A673 (cell line): Measurements from ENCODE around the gene SLC15A3.

Experiments
- CTCF ChIP-seq: fragments of 300-800, 200-600 bp; sonication (generic); conservative IDR thresholded peaks from 2 replicates; pipeline ENCODE4 v1.5.1; 2017; ENCODE audit warnings: low read depth, mild to moderate bottlenecking, antibody characterized with exemption, low read length, moderate library complexity, mixed read lengths
- EZH2 ChIP-seq: fragments of 200-600 bp; sonication (generic); IDR thresholded peaks from 2 replicates; pipeline ENCODE4 v1.6.1; 2017; ENCODE audit warnings: borderline replicate concordance, low read depth, mild to moderate bottlenecking, mixed read lengths, antibody characterized with exemption, low read length; ENCODE audit not compliant: poor library complexity, severe bottlenecking

- TF ChIP-seq CTCF (peak; percentile 99), EZH2 (no peak)
Measured at GRCh38 chr11:60970369-60970774, 18.4 kb upstream of the SLC15A3 start.
